Measurements from ENCODE around the gene IRF2BP1.

- TF ChIP-seq CTCF (IDR thresholded peaks at IDR 0.05) (no peak), POLR2AphosphoS5 (IDR thresholded peaks at IDR 0.05) (peak; percentile 77), POLR2A (IDR thresholded peaks at IDR 0.05) (peak; percentile 48 to 49), EP300 (IDR thresholded peaks at IDR 0.05) (no peak)
Observed at GRCh38 chr19:45862564-45863334, 23.2 kb downstream of the IRF2BP1 start, which contains the start of gene SYMPK.
